Measurements from ENCODE around the gene AEN. TPM values are rescaled to one million over a fixed set of nuclear protein-coding genes. Genes with fewer than 3 reads are reported as not detected.

Gene AEN
- total RNA-seq, 2 donors from 2014 or later = 64.7 to 76.4 TPM

- Histone ChIP-seq H3K36me3 (ENCODE audit: control insufficient read depth, insufficient read depth, low read length) (peaks cover 70% of the 10 kb centered on the region), H3K4me3 (ENCODE audit: low read length) (no peak overlapping the region), H3K9me3 (ENCODE audit: control insufficient read depth, low read length) (no peaks in the 10 kb centered on the region), H3K4me1 (ENCODE audit: control insufficient read depth, insufficient read depth, low read length) (peaks cover 5% of the 10 kb centered on the region), H3K27ac (ENCODE audit: low read depth, low read length) (no peak overlapping the region), H3K9ac (ENCODE audit: extremely low read depth, low read length, poor library complexity, severe bottlenecking) (no peak overlapping the region), H3K27me3 (ENCODE audit: control insufficient read depth, insufficient read depth, low read length, poor library complexity, severe bottlenecking) (no peaks in the 10 kb centered on the region)
- TF ChIP-seq CTCF (conservative IDR thresholded peaks at IDR 0.05) = no peak
- Mint-ChIP-seq H3K4me1 (peaks cover 51% of the 10 kb centered on the region), H3K27me3 (ENCODE audit: insufficient read depth) (no peaks in the 10 kb centered on the region), H3K36me3 (ENCODE audit: low read depth) (peaks cover 44% of the 10 kb centered on the region), H3K27ac (peak overlapping the region; percentile 69), H3K9me3 (no peaks in the 10 kb centered on the region), H3K4me3 (no peak overlapping the region)
- DNase-seq = peak; percentile 28
- WGBS, 2 experiments (ENCODE audit: insufficient coverage in 1 of 2, insufficient read length in 1 of 2) = 87 to 93% methylated on average over 9 of the region's 10 CpGs
Measured at GRCh38 chr15:88617031-88617722, 4.0 kb upstream of the AEN start.

- Histone ChIP-seq H3K27me3 (ENCODE audit: control insufficient read depth, insufficient read depth, low read length, poor library complexity, severe bottlenecking) (no peaks in the 10 kb centered on the region), H3K9me3 (ENCODE audit: control insufficient read depth, low read length) (no peaks in the 10 kb centered on the region), H3K36me3 (ENCODE audit: control insufficient read depth, insufficient read depth, low read length) (peaks cover 68% of the 10 kb centered on the region), H3K9ac (ENCODE audit: extremely low read depth, low read length, poor library complexity, severe bottlenecking) (no peak overlapping the region), H3K4me3 (ENCODE audit: low read length) (no peak overlapping the region), H3K4me1 (ENCODE audit: control insufficient read depth, insufficient read depth, low read length) (peaks cover 1% of the 10 kb centered on the region), H3K27ac (ENCODE audit: low read depth, low read length) (no peak overlapping the region)
- no peak overlapping the region for H3K4me3 Mint-ChIP-seq
- peak overlapping the region; percentile 69 for H3K27ac Mint-ChIP-seq
- peak; percentile 41 for DNase-seq
- 81% methylated on average over 1 of the region's 1 CpG; no CpG with 5 or more reads in 1 of the 2 experiments for WGBS, 2 experiments (ENCODE audit: insufficient coverage in 1 of 2, insufficient read length in 1 of 2)
- no peak for TF ChIP-seq CTCF (conservative IDR thresholded peaks at IDR 0.05)
- H3K4me1 Mint-ChIP-seq = peaks cover 52% of the 10 kb centered on the region
- H3K36me3 Mint-ChIP-seq (ENCODE audit: low read depth) = peaks cover 44% of the 10 kb centered on the region
- H3K9me3 Mint-ChIP-seq = no peaks in the 10 kb centered on the region
- H3K27me3 Mint-ChIP-seq (ENCODE audit: insufficient read depth) = no peaks in the 10 kb centered on the region
Measured at GRCh38 chr15:88617790-88618189, 3.4 kb upstream of the AEN start.

DNA sequence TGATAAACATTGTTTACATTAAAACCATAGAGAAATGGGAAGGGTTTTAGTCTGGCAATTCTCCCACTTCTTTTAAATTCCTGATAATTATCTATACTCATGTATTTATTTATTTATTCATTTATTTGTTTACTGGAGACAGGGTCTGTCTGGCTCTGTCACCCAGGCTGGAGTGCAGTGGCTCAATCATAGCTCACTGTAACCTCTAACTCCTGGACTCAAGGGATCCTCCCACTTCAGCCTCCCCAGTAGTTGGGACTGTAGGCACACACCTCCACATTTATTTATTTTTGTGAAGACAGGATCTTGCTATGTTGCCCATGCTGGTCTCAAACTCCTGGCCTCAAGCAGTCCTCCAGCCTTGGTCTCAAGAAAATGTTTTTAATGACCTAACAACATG is 2.5 kb upstream of the AEN start:
- Mint-ChIP-seq H3K27me3 (ENCODE audit: insufficient read depth) (no peaks in the 10 kb centered on the region), H3K4me1 (peaks cover 53% of the 10 kb centered on the region), H3K27ac (no peak overlapping the region), H3K36me3 (ENCODE audit: low read depth) (peaks cover 47% of the 10 kb centered on the region), H3K9me3 (no peaks in the 10 kb centered on the region), H3K4me3 (no peak overlapping the region)
- H3K27ac ChIP-seq (ENCODE audit: low read depth, low read length) = no peak overlapping the region
- peak; percentile 33 for DNase-seq
- H3K4me1 ChIP-seq (ENCODE audit: control insufficient read depth, insufficient read depth, low read length) = no peaks in the 10 kb centered on the region
- no peak overlapping the region for H3K4me3 ChIP-seq (ENCODE audit: low read length)
- H3K36me3 ChIP-seq (ENCODE audit: control insufficient read depth, insufficient read depth, low read length) = peaks cover 71% of the 10 kb centered on the region
- TF ChIP-seq CTCF (conservative IDR thresholded peaks at IDR 0.05) = no peak
- no peaks in the 10 kb centered on the region for H3K9me3 ChIP-seq (ENCODE audit: control insufficient read depth, low read length)
- H3K9ac ChIP-seq (ENCODE audit: extremely low read depth, low read length, poor library complexity, severe bottlenecking) = no peak overlapping the region
- no peaks in the 10 kb centered on the region for H3K27me3 ChIP-seq (ENCODE audit: control insufficient read depth, insufficient read depth, low read length, poor library complexity, severe bottlenecking)
